GM12892 (cell line): ENCODE measurements around the gene FLNB.

Source experiments
- POLR2AphosphoS5 ChIP-seq: IDR thresholded peaks from 2 replicates; pipeline ENCODE4 v1.6.1; 2011; ENCODE audit warnings: low read depth, low read length, control low read depth
- TAF1 ChIP-seq: IDR thresholded peaks from 2 replicates; pipeline ENCODE4 v1.6.1; 2011; ENCODE audit warnings: low read depth, mild to moderate bottlenecking, control low read depth, low read length, borderline replicate concordance

DNA sequence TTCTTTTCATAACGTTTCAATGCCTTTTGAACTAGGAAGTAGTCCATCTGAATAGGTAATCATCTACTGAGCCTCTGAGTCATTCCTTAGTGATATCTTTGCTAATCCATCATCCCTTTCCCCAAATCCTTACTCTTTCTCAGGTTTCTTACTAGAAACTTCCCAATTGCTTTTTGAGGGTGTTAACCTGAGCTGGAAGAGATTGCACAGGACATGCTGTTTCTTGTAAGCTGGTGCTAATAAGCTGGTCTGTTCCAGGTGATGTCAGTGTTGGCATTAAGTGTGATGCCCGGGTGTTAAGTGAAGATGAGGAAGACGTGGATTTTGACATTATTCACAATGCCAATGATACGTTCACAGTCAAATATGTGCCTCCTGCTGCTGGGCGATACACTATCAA lies 101.5 kb downstream of the FLNB start:
- TF ChIP-seq TAF1, result no peak
- TF ChIP-seq POLR2AphosphoS5, result no peak
